HepG2 (cell line): ENCODE measurements around the gene CIB2. TPM values are rescaled to one million over a fixed set of nuclear protein-coding genes. Genes with fewer than 3 reads are reported as not detected.

ENCODE experiments used
- AGO2 ChIP-seq: fragments of 200-400 bp; formaldehyde crosslinking; optimal IDR thresholded peaks from 2 replicates; pipeline ENCODE3; 2017; ENCODE audit warnings: mild to moderate bottlenecking, low read depth, low read length, moderate library complexity
- HDAC1 ChIP-seq: sonication (generic); formaldehyde crosslinking; IDR thresholded peaks from 2 replicates; pipeline ENCODE4 v1.5.1; 2020; ENCODE audit warnings: mild to moderate bottlenecking, missing genetic modification reagents
- HNRNPLL ChIP-seq: fragments of 200-400 bp; formaldehyde crosslinking; IDR thresholded peaks from 2 replicates; pipeline ENCODE4 v1.6.1; 2017; ENCODE audit warnings: mild to moderate bottlenecking, low read depth, low read length; ENCODE audit not compliant: poor library complexity, severe bottlenecking
- IRF2 ChIP-seq: IDR thresholded peaks from 2 replicates; pipeline ENCODE4 v1.6.1; 2018; ENCODE audit warnings: missing genetic modification reagents, missing compliant biosample characterization
- KAT7 ChIP-seq: IDR thresholded peaks from 2 replicates; pipeline ENCODE4 v1.6.1; 2018; ENCODE audit warnings: borderline replicate concordance, missing compliant biosample characterization
- MEIS1 ChIP-seq: sonication (generic); formaldehyde crosslinking; IDR thresholded peaks from 2 replicates; pipeline ENCODE4 v1.9.0; 2021; ENCODE audit warnings: mild to moderate bottlenecking, missing genetic modification reagents, moderate library complexity, borderline replicate concordance
- MTF1 ChIP-seq: sonication (generic); formaldehyde crosslinking; IDR thresholded peaks from 2 replicates; pipeline ENCODE4 v1.5.0; 2020; ENCODE audit warnings: missing genetic modification reagents
- NFIB ChIP-seq: sonication (generic); formaldehyde crosslinking; IDR thresholded peaks from 2 replicates; pipeline ENCODE4 v1.9.0; 2021; ENCODE audit warnings: missing genetic modification reagents, mild to moderate bottlenecking, borderline replicate concordance
- NFKBIZ ChIP-seq: IDR thresholded peaks from 2 replicates; pipeline ENCODE4 v1.6.1; 2018; ENCODE audit warnings: missing genetic modification reagents, missing compliant biosample characterization
- SP1 ChIP-seq, 2 experiments: fragments of 450-650 bp in 1 of 2; sonication (generic) in 1 of 2; formaldehyde crosslinking in 1 of 2; IDR thresholded peaks; 2 replicates each; pipeline versions ENCODE4 v1.4.0 to v1.6.1; 2016 to 2020; ENCODE audit warnings: missing genetic modification reagents in 1 of 2
- THAP11 ChIP-seq: IDR thresholded peaks from 2 replicates; pipeline ENCODE4 v1.6.1; 2016; ENCODE audit warnings: missing biosample characterization, missing genetic modification reagents
- ZFP62 ChIP-seq: sonication (generic); formaldehyde crosslinking; IDR thresholded peaks from 2 replicates; pipeline ENCODE4 v1.4.0; 2020; ENCODE audit warnings: missing genetic modification reagents
- ZNF143 ChIP-seq: sonication (generic); formaldehyde crosslinking; IDR thresholded peaks from 2 replicates; pipeline ENCODE4 v1.4.0; 2020; ENCODE audit warnings: missing genetic modification reagents
- ZNF331 ChIP-seq: sonication (generic); formaldehyde crosslinking; IDR thresholded peaks from 2 replicates; pipeline ENCODE4 v1.4.0; 2020; ENCODE audit warnings: missing genetic modification reagents
- ZNF746 ChIP-seq: sonication (generic); formaldehyde crosslinking; IDR thresholded peaks from 2 replicates; pipeline ENCODE4 v1.8.0; 2022; ENCODE audit warnings: mild to moderate bottlenecking, missing genetic modification reagents
- ZNF782 ChIP-seq: sonication (generic); formaldehyde crosslinking; IDR thresholded peaks from 2 replicates; pipeline ENCODE4 v1.4.0; 2020; ENCODE audit warnings: missing genetic modification reagents, mild to moderate bottlenecking, borderline replicate concordance
- polyA plus RNA-seq, 8 experiments: library from polyadenylated mRNA; depleted of rRNA in 3 of 8; stranded (reverse) in 7 of 8; unstranded in 1 of 8; fragments of >200 nt; fragmentation: Illumina TruSeq in 4 of 8; extraction: Trizol in 4 of 8; gene quantifications; 2 replicates each; pipeline versions ENCODE4 v1.2.1 to v1.2.3, GENCODE V29; 2011 to 2016; ENCODE audit warnings: low read depth in 4 of 8, missing spikeins in 1 of 8, mixed read lengths in 1 of 8; ENCODE audit not compliant: insufficient read depth in 1 of 8
- total RNA-seq, 5 experiments: library from RNA; depleted of rRNA; stranded (reverse); fragments of >200 nt; fragmentation: Illumina TruSeq; extraction: Trizol; gene quantifications; 2 replicates each; pipeline ENCODE4 v1.2.3, GENCODE V29; 2016; ENCODE audit warnings: low read depth in 1 of 5
- TF ChIP-seq, protein P1 (sequence below): IDR thresholded peaks from 2 replicates; pipeline ENCODE4 v1.6.1; 2016; ENCODE audit warnings: mild to moderate bottlenecking
- TF ChIP-seq, protein P2 (sequence below): sonication (generic); formaldehyde crosslinking; IDR thresholded peaks from 2 replicates; pipeline ENCODE4 v1.4.0; 2020; ENCODE audit warnings: missing genetic modification reagents
- TF ChIP-seq, protein P3 (sequence below): IDR thresholded peaks from 2 replicates; pipeline ENCODE4 v1.6.1; 2016; ENCODE audit warnings: mild to moderate bottlenecking, missing biosample characterization, missing genetic modification reagents
- TF ChIP-seq, protein P4 (sequence below): sonication (generic); formaldehyde crosslinking; IDR thresholded peaks from 2 replicates; pipeline ENCODE4 v1.4.0; 2020; ENCODE audit warnings: missing genetic modification reagents

CIB2 gene
- total and polyA plus RNA-seq, 2 of the 13 experiments (the other 11 are each of a cell fraction or from before 2014, with no cell fraction given), result 1.4 to 1.5 TPM

DNA sequence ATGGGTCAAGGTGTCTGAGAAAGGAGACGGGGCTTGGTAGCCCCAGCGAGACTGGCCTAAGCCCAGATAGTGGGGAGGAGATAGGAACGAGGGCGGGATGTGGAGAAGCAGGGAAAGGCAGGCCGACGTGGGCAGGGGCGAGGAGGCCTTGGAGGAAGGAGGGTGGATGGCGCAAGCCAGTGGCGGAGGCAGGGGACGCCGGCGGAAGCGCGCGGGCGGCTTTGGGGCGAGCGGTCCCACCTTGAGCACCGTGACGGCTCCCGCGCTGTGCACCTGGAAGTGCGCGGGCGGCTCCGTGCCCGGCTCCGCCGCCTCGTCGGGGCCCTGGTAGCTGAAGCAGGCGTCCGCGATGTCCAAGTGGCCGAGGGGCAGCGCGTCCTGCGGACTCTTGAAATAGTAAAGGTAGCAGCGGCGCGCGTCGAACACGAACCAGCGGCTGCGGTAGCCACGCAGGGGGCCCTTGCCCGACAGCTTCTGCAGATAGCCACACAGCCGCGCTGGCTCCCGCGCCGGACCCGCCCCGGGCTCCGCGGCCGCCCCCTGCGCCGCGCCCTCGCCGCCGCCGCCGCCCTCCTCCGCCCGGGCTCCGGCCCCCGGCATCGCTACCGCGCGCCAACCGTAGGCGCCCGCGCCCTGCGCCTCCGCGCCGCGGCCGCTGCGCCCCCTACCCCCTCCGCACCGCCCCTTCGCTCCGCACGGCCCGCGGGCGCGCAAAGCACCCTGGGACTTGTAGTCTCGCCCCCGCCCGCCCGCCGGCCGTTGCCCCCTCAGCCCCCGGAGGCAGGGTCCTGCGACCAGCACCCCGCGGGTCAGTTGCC, 54.0 kb downstream of the CIB2 start, which contains the start of gene TBC1D2B (continued):
- TF ChIP-seq, protein P1, sequence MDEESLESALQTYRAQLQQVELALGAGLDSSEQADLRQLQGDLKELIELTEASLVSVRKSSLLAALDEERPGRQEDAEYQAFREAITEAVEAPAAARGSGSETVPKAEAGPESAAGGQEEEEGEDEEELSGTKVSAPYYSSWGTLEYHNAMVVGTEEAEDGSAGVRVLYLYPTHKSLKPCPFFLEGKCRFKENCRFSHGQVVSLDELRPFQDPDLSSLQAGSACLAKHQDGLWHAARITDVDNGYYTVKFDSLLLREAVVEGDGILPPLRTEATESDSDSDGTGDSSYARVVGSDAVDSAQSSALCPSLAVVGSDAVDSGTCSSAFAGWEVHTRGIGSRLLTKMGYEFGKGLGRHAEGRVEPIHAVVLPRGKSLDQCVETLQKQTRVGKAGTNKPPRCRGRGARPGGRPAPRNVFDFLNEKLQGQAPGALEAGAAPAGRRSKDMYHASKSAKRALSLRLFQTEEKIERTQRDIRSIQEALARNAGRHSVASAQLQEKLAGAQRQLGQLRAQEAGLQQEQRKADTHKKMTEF (CRISPR knock-in tag), result peak; percentile 23; the same call in 1 of the 2 replicates
- TF ChIP-seq, protein P2, sequence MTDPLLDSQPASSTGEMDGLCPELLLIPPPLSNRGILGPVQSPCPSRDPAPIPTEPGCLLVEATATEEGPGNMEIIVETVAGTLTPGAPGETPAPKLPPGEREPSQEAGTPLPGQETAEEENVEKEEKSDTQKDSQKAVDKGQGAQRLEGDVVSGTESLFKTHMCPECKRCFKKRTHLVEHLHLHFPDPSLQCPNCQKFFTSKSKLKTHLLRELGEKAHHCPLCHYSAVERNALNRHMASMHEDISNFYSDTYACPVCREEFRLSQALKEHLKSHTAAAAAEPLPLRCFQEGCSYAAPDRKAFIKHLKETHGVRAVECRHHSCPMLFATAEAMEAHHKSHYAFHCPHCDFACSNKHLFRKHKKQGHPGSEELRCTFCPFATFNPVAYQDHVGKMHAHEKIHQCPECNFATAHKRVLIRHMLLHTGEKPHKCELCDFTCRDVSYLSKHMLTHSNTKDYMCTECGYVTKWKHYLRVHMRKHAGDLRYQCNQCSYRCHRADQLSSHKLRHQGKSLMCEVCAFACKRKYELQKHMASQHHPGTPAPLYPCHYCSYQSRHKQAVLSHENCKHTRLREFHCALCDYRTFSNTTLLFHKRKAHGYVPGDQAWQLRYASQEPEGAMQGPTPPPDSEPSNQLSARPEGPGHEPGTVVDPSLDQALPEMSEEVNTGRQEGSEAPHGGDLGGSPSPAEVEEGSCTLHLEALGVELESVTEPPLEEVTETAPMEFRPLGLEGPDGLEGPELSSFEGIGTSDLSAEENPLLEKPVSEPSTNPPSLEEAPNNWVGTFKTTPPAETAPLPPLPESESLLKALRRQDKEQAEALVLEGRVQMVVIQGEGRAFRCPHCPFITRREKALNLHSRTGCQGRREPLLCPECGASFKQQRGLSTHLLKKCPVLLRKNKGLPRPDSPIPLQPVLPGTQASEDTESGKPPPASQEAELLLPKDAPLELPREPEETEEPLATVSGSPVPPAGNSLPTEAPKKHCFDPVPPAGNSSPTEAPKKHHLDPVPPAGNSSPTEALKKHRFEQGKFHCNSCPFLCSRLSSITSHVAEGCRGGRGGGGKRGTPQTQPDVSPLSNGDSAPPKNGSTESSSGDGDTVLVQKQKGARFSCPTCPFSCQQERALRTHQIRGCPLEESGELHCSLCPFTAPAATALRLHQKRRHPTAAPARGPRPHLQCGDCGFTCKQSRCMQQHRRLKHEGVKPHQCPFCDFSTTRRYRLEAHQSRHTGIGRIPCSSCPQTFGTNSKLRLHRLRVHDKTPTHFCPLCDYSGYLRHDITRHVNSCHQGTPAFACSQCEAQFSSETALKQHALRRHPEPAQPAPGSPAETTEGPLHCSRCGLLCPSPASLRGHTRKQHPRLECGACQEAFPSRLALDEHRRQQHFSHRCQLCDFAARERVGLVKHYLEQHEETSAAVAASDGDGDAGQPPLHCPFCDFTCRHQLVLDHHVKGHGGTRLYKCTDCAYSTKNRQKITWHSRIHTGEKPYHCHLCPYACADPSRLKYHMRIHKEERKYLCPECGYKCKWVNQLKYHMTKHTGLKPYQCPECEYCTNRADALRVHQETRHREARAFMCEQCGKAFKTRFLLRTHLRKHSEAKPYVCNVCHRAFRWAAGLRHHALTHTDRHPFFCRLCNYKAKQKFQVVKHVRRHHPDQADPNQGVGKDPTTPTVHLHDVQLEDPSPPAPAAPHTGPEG (CRISPR knock-in tag), result peak; percentile 82; the same call in 1 of the 2 replicates
- TF ChIP-seq ZNF782 (CRISPR knock-in tag), result peak; percentile 47; the same call in 1 of the 2 replicates
- no peak for TF ChIP-seq ZFP62
- TF ChIP-seq ZNF331 (CRISPR knock-in tag), result 0 out of 2 replicates have a peak, but pooled peaks have one; percentile 13
- TF ChIP-seq AGO2, result no peak
- peak; percentile 40; the same call in 1 of the 2 replicates for TF ChIP-seq KAT7 (CRISPR knock-in tag)
- TF ChIP-seq IRF2 (CRISPR knock-in tag), result peak; percentile 24; the same call in 1 of the 2 replicates
- no peak for TF ChIP-seq NFIB (CRISPR knock-in tag)
- TF ChIP-seq NFKBIZ (CRISPR knock-in tag), result no peak
- TF ChIP-seq, protein P3, sequence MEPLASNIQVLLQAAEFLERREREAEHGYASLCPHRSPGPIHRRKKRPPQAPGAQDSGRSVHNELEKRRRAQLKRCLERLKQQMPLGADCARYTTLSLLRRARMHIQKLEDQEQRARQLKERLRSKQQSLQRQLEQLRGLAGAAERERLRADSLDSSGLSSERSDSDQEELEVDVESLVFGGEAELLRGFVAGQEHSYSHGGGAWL (CRISPR knock-in tag), result peak; percentile 47; the same call in 1 of the 2 replicates
- TF ChIP-seq, protein P4, sequence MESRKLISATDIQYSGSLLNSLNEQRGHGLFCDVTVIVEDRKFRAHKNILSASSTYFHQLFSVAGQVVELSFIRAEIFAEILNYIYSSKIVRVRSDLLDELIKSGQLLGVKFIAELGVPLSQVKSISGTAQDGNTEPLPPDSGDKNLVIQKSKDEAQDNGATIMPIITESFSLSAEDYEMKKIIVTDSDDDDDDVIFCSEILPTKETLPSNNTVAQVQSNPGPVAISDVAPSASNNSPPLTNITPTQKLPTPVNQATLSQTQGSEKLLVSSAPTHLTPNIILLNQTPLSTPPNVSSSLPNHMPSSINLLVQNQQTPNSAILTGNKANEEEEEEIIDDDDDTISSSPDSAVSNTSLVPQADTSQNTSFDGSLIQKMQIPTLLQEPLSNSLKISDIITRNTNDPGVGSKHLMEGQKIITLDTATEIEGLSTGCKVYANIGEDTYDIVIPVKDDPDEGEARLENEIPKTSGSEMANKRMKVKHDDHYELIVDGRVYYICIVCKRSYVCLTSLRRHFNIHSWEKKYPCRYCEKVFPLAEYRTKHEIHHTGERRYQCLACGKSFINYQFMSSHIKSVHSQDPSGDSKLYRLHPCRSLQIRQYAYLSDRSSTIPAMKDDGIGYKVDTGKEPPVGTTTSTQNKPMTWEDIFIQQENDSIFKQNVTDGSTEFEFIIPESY (CRISPR knock-in tag), result 0 out of 2 replicates have a peak, but pooled peaks have one; percentile 13
- peak; percentile 96 for TF ChIP-seq MTF1 (CRISPR knock-in tag)
- TF ChIP-seq THAP11, result peak; percentile 96
- peak; percentile 20 for TF ChIP-seq HDAC1 (CRISPR knock-in tag)
- peak; percentile 84 for TF ChIP-seq ZNF143 (CRISPR knock-in tag)
- TF ChIP-seq MEIS1 (CRISPR knock-in tag), result no peak
- TF ChIP-seq HNRNPLL, result peak; percentile 88
- TF ChIP-seq SP1 (IDR thresholded peaks at IDR 0.05), result no peak
- 0 out of 2 replicates have a peak, but pooled peaks have one; percentile 40 for TF ChIP-seq SP1 (CRISPR knock-in tag; IDR thresholded peaks at IDR 0.05)
- 0 out of 2 replicates have a peak, but pooled peaks have one; percentile 57 for TF ChIP-seq ZNF746 (CRISPR knock-in tag)
